GM12878 (cell line): ENCODE results near the gene DYNLT2B. TPM values are rescaled to one million over a fixed set of nuclear protein-coding genes. Genes with fewer than 3 reads are reported as not detected.
A peak's percentile ranks its signal among the peaks of the same experiment; 100 is the strongest.

Experiments used
- BACH1 ChIP-seq: fragments of 450-650 bp; IDR thresholded peaks from 2 replicates; pipeline ENCODE4 v1.6.1; 2017; ENCODE audit warnings: mild to moderate bottlenecking, borderline replicate concordance
- HDAC6 ChIP-seq: fragments of 200-600 bp; sonication (generic); IDR thresholded peaks from one replicate; pipeline ENCODE4 v1.8.0; 2017; ENCODE audit warnings: antibody characterized with exemption; ENCODE audit not compliant: unreplicated experiment
- IKZF1 ChIP-seq: fragments of 450-650 bp; conservative IDR thresholded peaks from 2 replicates; pipeline ENCODE4 v1.6.1; 2017; ENCODE audit warnings: antibody characterized with exemption, mild to moderate bottlenecking
- JUND ChIP-seq: IDR thresholded peaks from 2 replicates; pipeline ENCODE4 v1.6.1; 2012; ENCODE audit warnings: low read depth, mild to moderate bottlenecking, low read length, improper control_type of control experiment, moderate library complexity
- RFX5 ChIP-seq: IDR thresholded peaks from 2 replicates; pipeline ENCODE4 v1.6.1; 2011; ENCODE audit warnings: low read depth, low read length, improper control_type of control experiment
- RUNX3 ChIP-seq: IDR thresholded peaks from 2 replicates; pipeline ENCODE4 v1.6.1; 2012; ENCODE audit warnings: low read length, inconsistent platforms
- SREBF1 ChIP-seq: IDR thresholded peaks from 2 replicates; pipeline ENCODE4 v1.6.1; 2012; ENCODE audit warnings: mild to moderate bottlenecking, low read length
- STAT1 ChIP-seq: fragments of 450-650 bp; conservative IDR thresholded peaks from 2 replicates; pipeline ENCODE4 v1.6.1; 2014; ENCODE audit warnings: antibody characterized with exemption, mild to moderate bottlenecking
- TBL1XR1 ChIP-seq: IDR thresholded peaks from 2 replicates; pipeline ENCODE4 v1.6.1; 2012; ENCODE audit warnings: low read depth, low read length, improper control_type of control experiment
- polyA plus RNA-seq, 11 experiments: library from polyadenylated mRNA; depleted of rRNA in 4 of 11; unstranded in 6 of 11; stranded (reverse) in 5 of 11; fragments of >200 nt; fragmentation: Nextera tagmentation in 4 of 11; fragmentation: Illumina TruSeq in 1 of 11; extraction: Ambion mirVana in 4 of 11; extraction: Trizol in 1 of 11; gene quantifications; 1 replicate in 1 of 11; 2 replicates in 10 of 11; pipeline versions ENCODE4 v1.2.1 to v1.2.3, GENCODE V29; 2011 to 2016; ENCODE audit warnings: inconsistent platforms in 2 of 11, missing spikeins in 2 of 11, low read depth in 1 of 11
- total RNA-seq, 4 experiments: library from RNA; depleted of rRNA in 3 of 4; stranded (reverse); fragments of >200 nt in 3 of 4; fragmentation: Illumina TruSeq in 1 of 4; extraction: Trizol in 1 of 4; gene quantifications; 2 replicates each; pipeline versions ENCODE4 v1.2.1 to v1.2.3, GENCODE V29; 2013 to 2021
- TF ChIP-seq, protein P1 (sequence below): fragments of 450-650 bp; IDR thresholded peaks from 2 replicates; pipeline ENCODE4 v1.6.1; 2017; ENCODE audit warnings: antibody characterized with exemption, mild to moderate bottlenecking, moderate library complexity
- TF ChIP-seq, protein P2 (sequence below): fragments of 450-650 bp; IDR thresholded peaks from 2 replicates; pipeline ENCODE4 v1.6.1; 2018; ENCODE audit warnings: borderline replicate concordance, mild to moderate bottlenecking; ENCODE audit not compliant: partially characterized antibody
- TF ChIP-seq, protein P3 (sequence below): fragments of 450-650 bp; formaldehyde crosslinking; IDR thresholded peaks from 2 replicates; pipeline ENCODE4 v1.4.0; 2020; ENCODE audit warnings: mild to moderate bottlenecking, moderate library complexity

The DYNLT2B gene
- total and polyA plus RNA-seq, 10 of the 15 experiments (the other 5 are each of a cell fraction or from before 2014, with no cell fraction given): 8.6 to 89.7 (median 21.9) TPM

DNA sequence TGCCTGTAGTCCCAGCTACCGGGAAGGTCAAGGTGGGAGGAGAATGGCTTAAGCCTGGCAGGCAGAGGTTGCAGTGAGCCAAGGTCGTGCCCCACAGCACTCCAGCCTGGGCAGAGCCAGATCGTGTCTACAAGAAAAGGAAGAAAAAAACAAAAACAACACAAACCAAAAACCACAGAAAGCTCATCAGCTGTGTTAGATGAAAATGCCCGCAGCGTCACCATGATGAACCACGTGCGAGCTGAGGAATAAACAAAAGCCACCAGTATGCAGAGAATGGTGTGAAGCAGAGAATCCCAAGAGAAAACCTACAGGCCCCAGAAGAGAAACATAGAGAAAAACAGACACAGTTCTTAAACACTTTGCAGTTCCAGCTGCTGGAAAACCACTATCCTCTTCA is 39.9 kb upstream of the DYNLT2B start (continued):
- TF ChIP-seq HDAC6 (no peak), BACH1 (no peak), JUND (no peak), SREBF1 (no peak), IKZF1 (no peak), TBL1XR1 (no peak), STAT1 (no peak), RUNX3 (peak; percentile 18; the same call in 1 of the 2 replicates), RFX5 (no peak)
- TF ChIP-seq, protein P1, sequence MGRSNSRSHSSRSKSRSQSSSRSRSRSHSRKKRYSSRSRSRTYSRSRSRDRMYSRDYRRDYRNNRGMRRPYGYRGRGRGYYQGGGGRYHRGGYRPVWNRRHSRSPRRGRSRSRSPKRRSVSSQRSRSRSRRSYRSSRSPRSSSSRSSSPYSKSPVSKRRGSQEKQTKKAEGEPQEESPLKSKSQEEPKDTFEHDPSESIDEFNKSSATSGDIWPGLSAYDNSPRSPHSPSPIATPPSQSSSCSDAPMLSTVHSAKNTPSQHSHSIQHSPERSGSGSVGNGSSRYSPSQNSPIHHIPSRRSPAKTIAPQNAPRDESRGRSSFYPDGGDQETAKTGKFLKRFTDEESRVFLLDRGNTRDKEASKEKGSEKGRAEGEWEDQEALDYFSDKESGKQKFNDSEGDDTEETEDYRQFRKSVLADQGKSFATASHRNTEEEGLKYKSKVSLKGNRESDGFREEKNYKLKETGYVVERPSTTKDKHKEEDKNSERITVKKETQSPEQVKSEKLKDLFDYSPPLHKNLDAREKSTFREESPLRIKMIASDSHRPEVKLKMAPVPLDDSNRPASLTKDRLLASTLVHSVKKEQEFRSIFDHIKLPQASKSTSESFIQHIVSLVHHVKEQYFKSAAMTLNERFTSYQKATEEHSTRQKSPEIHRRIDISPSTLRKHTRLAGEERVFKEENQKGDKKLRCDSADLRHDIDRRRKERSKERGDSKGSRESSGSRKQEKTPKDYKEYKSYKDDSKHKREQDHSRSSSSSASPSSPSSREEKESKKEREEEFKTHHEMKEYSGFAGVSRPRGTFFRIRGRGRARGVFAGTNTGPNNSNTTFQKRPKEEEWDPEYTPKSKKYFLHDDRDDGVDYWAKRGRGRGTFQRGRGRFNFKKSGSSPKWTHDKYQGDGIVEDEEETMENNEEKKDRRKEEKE: no peak
- TF ChIP-seq, protein P2, sequence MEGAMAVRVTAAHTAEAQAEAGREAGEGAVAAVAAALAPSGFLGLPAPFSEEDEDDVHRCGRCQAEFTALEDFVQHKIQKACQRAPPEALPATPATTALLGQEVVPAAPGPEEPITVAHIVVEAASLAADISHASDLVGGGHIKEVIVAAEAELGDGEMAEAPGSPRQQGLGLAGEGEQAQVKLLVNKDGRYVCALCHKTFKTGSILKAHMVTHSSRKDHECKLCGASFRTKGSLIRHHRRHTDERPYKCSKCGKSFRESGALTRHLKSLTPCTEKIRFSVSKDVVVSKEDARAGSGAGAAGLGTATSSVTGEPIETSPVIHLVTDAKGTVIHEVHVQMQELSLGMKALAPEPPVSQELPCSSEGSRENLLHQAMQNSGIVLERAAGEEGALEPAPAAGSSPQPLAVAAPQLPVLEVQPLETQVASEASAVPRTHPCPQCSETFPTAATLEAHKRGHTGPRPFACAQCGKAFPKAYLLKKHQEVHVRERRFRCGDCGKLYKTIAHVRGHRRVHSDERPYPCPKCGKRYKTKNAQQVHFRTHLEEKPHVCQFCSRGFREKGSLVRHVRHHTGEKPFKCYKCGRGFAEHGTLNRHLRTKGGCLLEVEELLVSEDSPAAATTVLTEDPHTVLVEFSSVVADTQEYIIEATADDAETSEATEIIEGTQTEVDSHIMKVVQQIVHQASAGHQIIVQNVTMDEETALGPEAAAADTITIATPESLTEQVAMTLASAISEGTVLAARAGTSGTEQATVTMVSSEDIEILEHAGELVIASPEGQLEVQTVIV: no peak
- TF ChIP-seq, protein P3, sequence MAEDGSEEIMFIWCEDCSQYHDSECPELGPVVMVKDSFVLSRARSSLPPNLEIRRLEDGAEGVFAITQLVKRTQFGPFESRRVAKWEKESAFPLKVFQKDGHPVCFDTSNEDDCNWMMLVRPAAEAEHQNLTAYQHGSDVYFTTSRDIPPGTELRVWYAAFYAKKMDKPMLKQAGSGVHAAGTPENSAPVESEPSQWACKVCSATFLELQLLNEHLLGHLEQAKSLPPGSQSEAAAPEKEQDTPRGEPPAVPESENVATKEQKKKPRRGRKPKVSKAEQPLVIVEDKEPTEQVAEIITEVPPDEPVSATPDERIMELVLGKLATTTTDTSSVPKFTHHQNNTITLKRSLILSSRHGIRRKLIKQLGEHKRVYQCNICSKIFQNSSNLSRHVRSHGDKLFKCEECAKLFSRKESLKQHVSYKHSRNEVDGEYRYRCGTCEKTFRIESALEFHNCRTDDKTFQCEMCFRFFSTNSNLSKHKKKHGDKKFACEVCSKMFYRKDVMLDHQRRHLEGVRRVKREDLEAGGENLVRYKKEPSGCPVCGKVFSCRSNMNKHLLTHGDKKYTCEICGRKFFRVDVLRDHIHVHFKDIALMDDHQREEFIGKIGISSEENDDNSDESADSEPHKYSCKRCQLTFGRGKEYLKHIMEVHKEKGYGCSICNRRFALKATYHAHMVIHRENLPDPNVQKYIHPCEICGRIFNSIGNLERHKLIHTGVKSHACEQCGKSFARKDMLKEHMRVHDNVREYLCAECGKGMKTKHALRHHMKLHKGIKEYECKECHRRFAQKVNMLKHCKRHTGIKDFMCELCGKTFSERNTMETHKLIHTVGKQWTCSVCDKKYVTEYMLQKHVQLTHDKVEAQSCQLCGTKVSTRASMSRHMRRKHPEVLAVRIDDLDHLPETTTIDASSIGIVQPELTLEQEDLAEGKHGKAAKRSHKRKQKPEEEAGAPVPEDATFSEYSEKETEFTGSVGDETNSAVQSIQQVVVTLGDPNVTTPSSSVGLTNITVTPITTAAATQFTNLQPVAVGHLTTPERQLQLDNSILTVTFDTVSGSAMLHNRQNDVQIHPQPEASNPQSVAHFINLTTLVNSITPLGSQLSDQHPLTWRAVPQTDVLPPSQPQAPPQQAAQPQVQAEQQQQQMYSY (CRISPR knock-in tag): no peak
